ENCODE measurements around the gene PSIP1.

DNA sequence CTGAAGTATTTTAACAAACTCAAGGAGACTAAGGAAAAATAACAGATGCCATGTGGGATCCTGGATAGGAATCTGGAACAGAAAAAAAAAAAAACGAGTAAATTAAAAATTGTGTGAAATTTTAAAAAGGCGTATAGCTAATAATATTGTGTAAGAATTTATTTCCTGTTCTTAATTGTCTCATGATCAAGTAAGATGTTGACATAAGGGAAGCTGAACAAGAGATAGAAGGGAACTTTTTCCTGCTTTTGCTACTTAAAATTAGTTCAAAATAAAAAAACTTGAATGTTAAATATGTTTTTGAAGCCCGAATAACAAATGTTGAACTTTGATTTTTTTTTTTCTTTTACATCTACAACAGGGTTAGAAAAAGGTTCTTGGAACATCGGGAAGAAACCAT, 77.6 kb downstream of the PSIP1 start:
- TF ChIP-seq, protein P1, sequence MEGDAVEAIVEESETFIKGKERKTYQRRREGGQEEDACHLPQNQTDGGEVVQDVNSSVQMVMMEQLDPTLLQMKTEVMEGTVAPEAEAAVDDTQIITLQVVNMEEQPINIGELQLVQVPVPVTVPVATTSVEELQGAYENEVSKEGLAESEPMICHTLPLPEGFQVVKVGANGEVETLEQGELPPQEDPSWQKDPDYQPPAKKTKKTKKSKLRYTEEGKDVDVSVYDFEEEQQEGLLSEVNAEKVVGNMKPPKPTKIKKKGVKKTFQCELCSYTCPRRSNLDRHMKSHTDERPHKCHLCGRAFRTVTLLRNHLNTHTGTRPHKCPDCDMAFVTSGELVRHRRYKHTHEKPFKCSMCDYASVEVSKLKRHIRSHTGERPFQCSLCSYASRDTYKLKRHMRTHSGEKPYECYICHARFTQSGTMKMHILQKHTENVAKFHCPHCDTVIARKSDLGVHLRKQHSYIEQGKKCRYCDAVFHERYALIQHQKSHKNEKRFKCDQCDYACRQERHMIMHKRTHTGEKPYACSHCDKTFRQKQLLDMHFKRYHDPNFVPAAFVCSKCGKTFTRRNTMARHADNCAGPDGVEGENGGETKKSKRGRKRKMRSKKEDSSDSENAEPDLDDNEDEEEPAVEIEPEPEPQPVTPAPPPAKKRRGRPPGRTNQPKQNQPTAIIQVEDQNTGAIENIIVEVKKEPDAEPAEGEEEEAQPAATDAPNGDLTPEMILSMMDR (IDR thresholded peaks at IDR 0.05) = no peak
- TF ChIP-seq EZH2 (IDR thresholded peaks at IDR 0.05; ENCODE audit: borderline replicate concordance, insufficient read depth, low read depth, low read length, poor library complexity, severe bottlenecking) = no peak

Data from B cell (primary cell).